ENCODE data around the gene HERPUD2. TPM values are rescaled to one million over a fixed set of nuclear protein-coding genes. Genes with fewer than 3 reads are reported as not detected.

The HERPUD2 gene
- total and polyA plus RNA-seq, 2 of the 8 experiments (the other 6 are each of a cell fraction or from before 2014, with no cell fraction given): 18.3 to 27.3 TPM

DNA sequence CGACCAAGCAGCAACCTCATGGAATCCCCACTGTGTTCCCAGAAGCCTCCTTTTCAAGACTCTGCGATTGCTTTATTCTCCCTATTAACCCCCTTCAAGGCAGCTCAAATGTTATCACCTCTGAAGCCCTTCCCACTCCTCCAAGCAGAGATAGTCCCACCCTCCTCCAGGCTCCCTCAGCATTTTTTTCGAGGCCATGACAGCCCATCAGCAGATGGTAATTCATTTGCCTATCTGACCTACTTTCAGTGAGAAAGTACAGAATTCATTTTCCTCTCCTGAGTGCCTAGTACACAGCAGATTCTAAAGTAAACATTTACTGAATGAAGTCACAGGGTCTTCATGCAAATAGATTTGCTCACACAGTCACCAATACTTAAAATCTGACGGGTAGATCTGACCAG lies 47.8 kb downstream of the HERPUD2 start (continued):
- TF ChIP-seq SAP30 (IDR thresholded peaks at IDR 0.05; ENCODE audit: insufficient read depth, insufficient replicate concordance, low read length) (no peak), TBP (IDR thresholded peaks at IDR 0.05; ENCODE audit: low read depth, low read length) (no peak), CHD1 (IDR thresholded peaks at IDR 0.05; ENCODE audit: low read depth, low read length) (no peak), KDM1A (IDR thresholded peaks at IDR 0.05; ENCODE audit: borderline replicate concordance, low read length) (no peak)
- TF ChIP-seq, protein P1, sequence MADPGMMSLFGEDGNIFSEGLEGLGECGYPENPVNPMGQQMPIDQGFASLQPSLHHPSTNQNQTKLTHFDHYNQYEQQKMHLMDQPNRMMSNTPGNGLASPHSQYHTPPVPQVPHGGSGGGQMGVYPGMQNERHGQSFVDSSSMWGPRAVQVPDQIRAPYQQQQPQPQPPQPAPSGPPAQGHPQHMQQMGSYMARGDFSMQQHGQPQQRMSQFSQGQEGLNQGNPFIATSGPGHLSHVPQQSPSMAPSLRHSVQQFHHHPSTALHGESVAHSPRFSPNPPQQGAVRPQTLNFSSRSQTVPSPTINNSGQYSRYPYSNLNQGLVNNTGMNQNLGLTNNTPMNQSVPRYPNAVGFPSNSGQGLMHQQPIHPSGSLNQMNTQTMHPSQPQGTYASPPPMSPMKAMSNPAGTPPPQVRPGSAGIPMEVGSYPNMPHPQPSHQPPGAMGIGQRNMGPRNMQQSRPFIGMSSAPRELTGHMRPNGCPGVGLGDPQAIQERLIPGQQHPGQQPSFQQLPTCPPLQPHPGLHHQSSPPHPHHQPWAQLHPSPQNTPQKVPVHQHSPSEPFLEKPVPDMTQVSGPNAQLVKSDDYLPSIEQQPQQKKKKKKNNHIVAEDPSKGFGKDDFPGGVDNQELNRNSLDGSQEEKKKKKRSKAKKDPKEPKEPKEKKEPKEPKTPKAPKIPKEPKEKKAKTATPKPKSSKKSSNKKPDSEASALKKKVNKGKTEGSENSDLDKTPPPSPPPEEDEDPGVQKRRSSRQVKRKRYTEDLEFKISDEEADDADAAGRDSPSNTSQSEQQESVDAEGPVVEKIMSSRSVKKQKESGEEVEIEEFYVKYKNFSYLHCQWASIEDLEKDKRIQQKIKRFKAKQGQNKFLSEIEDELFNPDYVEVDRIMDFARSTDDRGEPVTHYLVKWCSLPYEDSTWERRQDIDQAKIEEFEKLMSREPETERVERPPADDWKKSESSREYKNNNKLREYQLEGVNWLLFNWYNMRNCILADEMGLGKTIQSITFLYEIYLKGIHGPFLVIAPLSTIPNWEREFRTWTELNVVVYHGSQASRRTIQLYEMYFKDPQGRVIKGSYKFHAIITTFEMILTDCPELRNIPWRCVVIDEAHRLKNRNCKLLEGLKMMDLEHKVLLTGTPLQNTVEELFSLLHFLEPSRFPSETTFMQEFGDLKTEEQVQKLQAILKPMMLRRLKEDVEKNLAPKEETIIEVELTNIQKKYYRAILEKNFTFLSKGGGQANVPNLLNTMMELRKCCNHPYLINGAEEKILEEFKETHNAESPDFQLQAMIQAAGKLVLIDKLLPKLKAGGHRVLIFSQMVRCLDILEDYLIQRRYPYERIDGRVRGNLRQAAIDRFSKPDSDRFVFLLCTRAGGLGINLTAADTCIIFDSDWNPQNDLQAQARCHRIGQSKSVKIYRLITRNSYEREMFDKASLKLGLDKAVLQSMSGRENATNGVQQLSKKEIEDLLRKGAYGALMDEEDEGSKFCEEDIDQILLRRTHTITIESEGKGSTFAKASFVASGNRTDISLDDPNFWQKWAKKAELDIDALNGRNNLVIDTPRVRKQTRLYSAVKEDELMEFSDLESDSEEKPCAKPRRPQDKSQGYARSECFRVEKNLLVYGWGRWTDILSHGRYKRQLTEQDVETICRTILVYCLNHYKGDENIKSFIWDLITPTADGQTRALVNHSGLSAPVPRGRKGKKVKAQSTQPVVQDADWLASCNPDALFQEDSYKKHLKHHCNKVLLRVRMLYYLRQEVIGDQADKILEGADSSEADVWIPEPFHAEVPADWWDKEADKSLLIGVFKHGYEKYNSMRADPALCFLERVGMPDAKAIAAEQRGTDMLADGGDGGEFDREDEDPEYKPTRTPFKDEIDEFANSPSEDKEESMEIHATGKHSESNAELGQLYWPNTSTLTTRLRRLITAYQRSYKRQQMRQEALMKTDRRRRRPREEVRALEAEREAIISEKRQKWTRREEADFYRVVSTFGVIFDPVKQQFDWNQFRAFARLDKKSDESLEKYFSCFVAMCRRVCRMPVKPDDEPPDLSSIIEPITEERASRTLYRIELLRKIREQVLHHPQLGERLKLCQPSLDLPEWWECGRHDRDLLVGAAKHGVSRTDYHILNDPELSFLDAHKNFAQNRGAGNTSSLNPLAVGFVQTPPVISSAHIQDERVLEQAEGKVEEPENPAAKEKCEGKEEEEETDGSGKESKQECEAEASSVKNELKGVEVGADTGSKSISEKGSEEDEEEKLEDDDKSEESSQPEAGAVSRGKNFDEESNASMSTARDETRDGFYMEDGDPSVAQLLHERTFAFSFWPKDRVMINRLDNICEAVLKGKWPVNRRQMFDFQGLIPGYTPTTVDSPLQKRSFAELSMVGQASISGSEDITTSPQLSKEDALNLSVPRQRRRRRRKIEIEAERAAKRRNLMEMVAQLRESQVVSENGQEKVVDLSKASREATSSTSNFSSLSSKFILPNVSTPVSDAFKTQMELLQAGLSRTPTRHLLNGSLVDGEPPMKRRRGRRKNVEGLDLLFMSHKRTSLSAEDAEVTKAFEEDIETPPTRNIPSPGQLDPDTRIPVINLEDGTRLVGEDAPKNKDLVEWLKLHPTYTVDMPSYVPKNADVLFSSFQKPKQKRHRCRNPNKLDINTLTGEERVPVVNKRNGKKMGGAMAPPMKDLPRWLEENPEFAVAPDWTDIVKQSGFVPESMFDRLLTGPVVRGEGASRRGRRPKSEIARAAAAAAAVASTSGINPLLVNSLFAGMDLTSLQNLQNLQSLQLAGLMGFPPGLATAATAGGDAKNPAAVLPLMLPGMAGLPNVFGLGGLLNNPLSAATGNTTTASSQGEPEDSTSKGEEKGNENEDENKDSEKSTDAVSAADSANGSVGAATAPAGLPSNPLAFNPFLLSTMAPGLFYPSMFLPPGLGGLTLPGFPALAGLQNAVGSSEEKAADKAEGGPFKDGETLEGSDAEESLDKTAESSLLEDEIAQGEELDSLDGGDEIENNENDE (IDR thresholded peaks at IDR 0.05; ENCODE audit: insufficient replicate concordance, low read length): no peak

Data from H1 (cell line).